ENCODE measurements around the gene HRH1.
"Not testable (repeated sequence)": the region's sequence is repeated elsewhere in the genome, so short reads cannot be mapped to it uniquely, and the experiment has no call there.

HRH1 gene

GRCh38 chr3:11154036-11154952, at the start of gene HRH1:
HRH1 (plus strand) TSS chr3:11154493; CDS start chr3:11259038, 104,545 bp downstream.
- Mint-ChIP-seq H3K9me3 (no peaks in the 10 kb centered on the region), H3K36me3 (no peaks in the 10 kb centered on the region), H3K4me3 (peak within 1 kb of the TSS; percentile 44), H3K4me1 (peaks cover 16% of the 10 kb centered on the region), H3K27ac (no peak within 1 kb of the TSS), H3K27me3 (peaks cover 32% of the 10 kb centered on the region)

GRCh38 chr3:11113316-11113715, 41.0 kb upstream of the HRH1 start:
- not testable (repeated sequence) for H3K27ac Mint-ChIP-seq, H3K4me1 Mint-ChIP-seq, H3K4me3 Mint-ChIP-seq, H3K9me3 Mint-ChIP-seq, H3K36me3 Mint-ChIP-seq
- H3K27me3 Mint-ChIP-seq, result peaks cover 16% of the 10 kb centered on the region

- no peaks in the 10 kb centered on the region for H3K4me1 Mint-ChIP-seq
- H3K9me3 Mint-ChIP-seq, result no peaks in the 10 kb centered on the region
- H3K27me3 Mint-ChIP-seq, result peaks cover 10% of the 10 kb centered on the region
These were observed 38.7 kb upstream of the HRH1 start for GRCh38 chr3:11115548-11115947.

GRCh38 chr3:11116336-11117059, 37.8 kb upstream of the HRH1 start:
- no peaks in the 10 kb centered on the region for H3K36me3 Mint-ChIP-seq
- no peak overlapping the region for H3K27ac Mint-ChIP-seq
- H3K4me3 Mint-ChIP-seq, result no peak overlapping the region
- peaks cover 11% of the 10 kb centered on the region for H3K27me3 Mint-ChIP-seq
- no peaks in the 10 kb centered on the region for H3K9me3 Mint-ChIP-seq
- H3K4me1 Mint-ChIP-seq, result no peaks in the 10 kb centered on the region

More at GRCh38 chr3:11115548-11115947, 38.7 kb upstream of the HRH1 start:
- Mint-ChIP-seq H3K4me3 (no peak overlapping the region), H3K27ac (no peak overlapping the region), H3K36me3 (no peaks in the 10 kb centered on the region)

- Mint-ChIP-seq H3K27me3 (peaks cover 9% of the 10 kb centered on the region), H3K9me3 (no peaks in the 10 kb centered on the region), H3K27ac (no peak overlapping the region), H3K4me3 (no peak overlapping the region), H3K36me3 (no peaks in the 10 kb centered on the region), H3K4me1 (no peaks in the 10 kb centered on the region)
These were observed 36.7 kb upstream of the HRH1 start for GRCh38 chr3:11117591-11117990.

GRCh38 chr3:11118181-11118682, 36.1 kb upstream of the HRH1 start:
- Mint-ChIP-seq H3K27ac (no peak overlapping the region), H3K4me3 (no peak overlapping the region), H3K36me3 (no peaks in the 10 kb centered on the region), H3K27me3 (peaks cover 9% of the 10 kb centered on the region), H3K4me1 (no peaks in the 10 kb centered on the region), H3K9me3 (no peaks in the 10 kb centered on the region)

GRCh38 chr3:11120091-11120805, 34.0 kb upstream of the HRH1 start:
- Mint-ChIP-seq H3K36me3 (no peaks in the 10 kb centered on the region), H3K27ac (no peak overlapping the region), H3K4me3 (no peak overlapping the region), H3K27me3 (peaks cover 9% of the 10 kb centered on the region), H3K4me1 (no peaks in the 10 kb centered on the region), H3K9me3 (no peaks in the 10 kb centered on the region)

GRCh38 chr3:11126653-11127052, 27.6 kb upstream of the HRH1 start:
- Mint-ChIP-seq H3K36me3 (no peaks in the 10 kb centered on the region), H3K9me3 (no peaks in the 10 kb centered on the region), H3K4me3 (no peak overlapping the region), H3K4me1 (no peaks in the 10 kb centered on the region), H3K27me3 (peaks cover 1% of the 10 kb centered on the region), H3K27ac (no peak overlapping the region)

GRCh38 chr3:11128682-11129632, 25.3 kb upstream of the HRH1 start:
- H3K36me3 Mint-ChIP-seq, result no peaks in the 10 kb centered on the region
- no peak overlapping the region for H3K4me3 Mint-ChIP-seq
- H3K4me1 Mint-ChIP-seq, result no peaks in the 10 kb centered on the region
- H3K9me3 Mint-ChIP-seq, result no peaks in the 10 kb centered on the region
- H3K27me3 Mint-ChIP-seq, result no peaks in the 10 kb centered on the region
- no peak overlapping the region for H3K27ac Mint-ChIP-seq

GRCh38 chr3:11130385-11130784, 23.9 kb upstream of the HRH1 start:
- no peaks in the 10 kb centered on the region for H3K9me3 Mint-ChIP-seq
- no peak overlapping the region for H3K27ac Mint-ChIP-seq
- H3K4me3 Mint-ChIP-seq, result no peak overlapping the region
- no peaks in the 10 kb centered on the region for H3K36me3 Mint-ChIP-seq
- H3K27me3 Mint-ChIP-seq, result no peaks in the 10 kb centered on the region
- no peaks in the 10 kb centered on the region for H3K4me1 Mint-ChIP-seq

GRCh38 chr3:11131371-11131770, 22.9 kb upstream of the HRH1 start:
- no peak overlapping the region for H3K4me3 Mint-ChIP-seq
- no peaks in the 10 kb centered on the region for H3K36me3 Mint-ChIP-seq
- no peaks in the 10 kb centered on the region for H3K27me3 Mint-ChIP-seq
- H3K9me3 Mint-ChIP-seq, result no peaks in the 10 kb centered on the region
- H3K4me1 Mint-ChIP-seq, result no peaks in the 10 kb centered on the region
- H3K27ac Mint-ChIP-seq, result no peak overlapping the region

GRCh38 chr3:11131886-11132285, 22.4 kb upstream of the HRH1 start:
- H3K4me1 Mint-ChIP-seq, H3K9me3 Mint-ChIP-seq, H3K36me3 Mint-ChIP-seq, H3K27ac Mint-ChIP-seq, H3K27me3 Mint-ChIP-seq, H3K4me3 Mint-ChIP-seq: not testable (repeated sequence)

GRCh38 chr3:11132861-11133260, 21.4 kb upstream of the HRH1 start:
- Mint-ChIP-seq H3K9me3 (no peaks in the 10 kb centered on the region), H3K36me3 (no peaks in the 10 kb centered on the region), H3K27me3 (no peaks in the 10 kb centered on the region), H3K4me1 (no peaks in the 10 kb centered on the region), H3K4me3 (no peak overlapping the region), H3K27ac (no peak overlapping the region)

- Mint-ChIP-seq H3K4me1 (no peaks in the 10 kb centered on the region), H3K9me3 (no peaks in the 10 kb centered on the region), H3K27ac (no peak overlapping the region), H3K4me3 (no peak overlapping the region), H3K27me3 (no peaks in the 10 kb centered on the region), H3K36me3 (no peaks in the 10 kb centered on the region)
These were observed 19.5 kb upstream of the HRH1 start for GRCh38 chr3:11134794-11135193.

- Mint-ChIP-seq H3K4me3 (no peak overlapping the region), H3K4me1 (peaks cover 6% of the 10 kb centered on the region), H3K9me3 (no peaks in the 10 kb centered on the region), H3K27ac (no peak overlapping the region), H3K36me3 (no peaks in the 10 kb centered on the region), H3K27me3 (peaks cover 3% of the 10 kb centered on the region)
These were observed 18.2 kb upstream of the HRH1 start for GRCh38 chr3:11136116-11136515.
